Trophoblast cell (in vitro differentiated cells and primary cell): ENCODE results near the gene TMEM245.
"Not testable (repeated sequence)": the region's sequence is repeated elsewhere in the genome, so short reads cannot be mapped to it uniquely, and the experiment has no call there.

Experiments
- DNase-seq, 2 donors: peaks; one replicate each; pipeline ENCODE4 v3.0.0-alpha.2; 2016
- H2AFZ ChIP-seq: 2 replicates; pipeline ENCODE4 v1.6.1; 2013; ENCODE audit warnings: low read length, moderate library complexity, mild to moderate bottlenecking; ENCODE audit not compliant: insufficient read depth, poor library complexity
- H2AK5ac ChIP-seq: 2 replicates; pipeline ENCODE4 v1.6.1; 2013; ENCODE audit warnings: mild to moderate bottlenecking, low read length
- H2BK120ac ChIP-seq: 2 replicates; pipeline ENCODE4 v1.6.1; 2013; ENCODE audit warnings: low read length, mild to moderate bottlenecking, moderate library complexity; ENCODE audit not compliant: insufficient read depth, poor library complexity
- H2BK12ac ChIP-seq: 2 replicates; pipeline ENCODE4 v1.6.1; 2013; ENCODE audit warnings: mild to moderate bottlenecking, low read length, moderate library complexity
- H2BK5ac ChIP-seq: 2 replicates; pipeline ENCODE4 v1.6.1; 2013; ENCODE audit warnings: low read length, low read depth, moderate library complexity, mild to moderate bottlenecking; ENCODE audit not compliant: poor library complexity
- H3K14ac ChIP-seq: 2 replicates; pipeline ENCODE4 v1.6.1; 2013; ENCODE audit warnings: mild to moderate bottlenecking, low read length
- H3K18ac ChIP-seq: 2 replicates; pipeline ENCODE4 v1.6.1; 2013; ENCODE audit warnings: mild to moderate bottlenecking, low read length
- H3K23ac ChIP-seq: 2 replicates; pipeline ENCODE4 v1.6.1; 2013; ENCODE audit warnings: low read length
- H3K27ac ChIP-seq: 2 replicates; pipeline ENCODE4 v1.5.1; 2013; ENCODE audit warnings: low read depth, mild to moderate bottlenecking, inconsistent platforms, low read length, moderate library complexity
- H3K27me3 ChIP-seq: 2 replicates; pipeline ENCODE4 v1.6.1; 2013; ENCODE audit warnings: inconsistent platforms, mild to moderate bottlenecking, low read length, moderate library complexity; ENCODE audit not compliant: insufficient read depth
- H3K36me3 ChIP-seq, 2 experiments: 1 replicate in 1 of 2; 2 replicates in 1 of 2; pipeline ENCODE4 v1.6.1; 2013; ENCODE audit warnings: low read length in 2 of 2, mild to moderate bottlenecking in 2 of 2, moderate library complexity in 1 of 2; ENCODE audit not compliant: insufficient read depth in 2 of 2, control insufficient read depth in 1 of 2
- H3K4ac ChIP-seq: 2 replicates; pipeline ENCODE4 v1.6.1; 2013; ENCODE audit warnings: low read depth, mild to moderate bottlenecking, low read length, moderate library complexity
- H3K4me1 ChIP-seq, 2 experiments: 1 replicate in 1 of 2; 2 replicates in 1 of 2; pipeline ENCODE4 v1.6.1; 2013; ENCODE audit warnings: low read length in 2 of 2, mild to moderate bottlenecking in 2 of 2, moderate library complexity in 1 of 2; ENCODE audit not compliant: insufficient read depth in 2 of 2, control insufficient read depth in 1 of 2
- H3K4me2 ChIP-seq: 2 replicates; pipeline ENCODE4 v1.6.1; 2013; ENCODE audit warnings: inconsistent platforms, mild to moderate bottlenecking, low read length, moderate library complexity
- H3K4me3 ChIP-seq: 2 replicates; pipeline ENCODE4 v1.5.1; 2013; ENCODE audit warnings: mild to moderate bottlenecking, low read depth, low read length, inconsistent platforms
- H3K79me1 ChIP-seq: one replicate; pipeline ENCODE4 v1.6.1; 2013; ENCODE audit warnings: low read length
- H3K79me2 ChIP-seq: 2 replicates; pipeline ENCODE4 v1.6.1; 2013; ENCODE audit warnings: low read length, mild to moderate bottlenecking; ENCODE audit not compliant: control insufficient read depth, insufficient read depth, poor library complexity
- H3K9ac ChIP-seq: 2 replicates; pipeline ENCODE4 v1.6.1; 2013; ENCODE audit warnings: mild to moderate bottlenecking, low read length
- H3K9me3 ChIP-seq: 2 replicates; pipeline ENCODE4 v1.6.1; 2013; ENCODE audit warnings: low read depth, mild to moderate bottlenecking, control low read depth, inconsistent platforms, low read length; ENCODE audit not compliant: insufficient read depth
- H4K12ac ChIP-seq: 2 replicates; pipeline ENCODE4 v1.6.1; 2013; ENCODE audit warnings: low read depth, mild to moderate bottlenecking, low read length, moderate library complexity
- H4K8ac ChIP-seq: 2 replicates; pipeline ENCODE4 v1.6.1; 2013; ENCODE audit warnings: low read depth, mild to moderate bottlenecking, low read length, moderate library complexity
- H4K91ac ChIP-seq: one replicate; pipeline ENCODE4 v1.6.1; 2013; ENCODE audit warnings: low read depth, mild to moderate bottlenecking, low read length, moderate library complexity
- WGBS: extraction: QIAGEN DNeasy Blood & Tissue Kit; methylation state at CpG from one replicate; pipeline ENCODE4 v1.1.7; 2013; ENCODE audit warnings: missing lambda C conversion rate; ENCODE audit not compliant: insufficient read length, insufficient coverage; ENCODE audit errors: extremely low coverage; 5-methylcytosine and 5-hydroxymethylcytosine counted together

Gene TMEM245

GRCh38 chr9:109126671-109127070 lies 6.9 kb upstream of the TMEM245 start:
- not testable (repeated sequence) for H4K91ac ChIP-seq, DNase-seq, H2AFZ ChIP-seq, H4K8ac ChIP-seq, H3K79me2 ChIP-seq, H3K9me3 ChIP-seq, H2BK120ac ChIP-seq, H2AK5ac ChIP-seq, H3K79me1 ChIP-seq, H3K14ac ChIP-seq, H3K4ac ChIP-seq, H3K4me3 ChIP-seq, H4K12ac ChIP-seq, H3K27me3 ChIP-seq, H2BK5ac ChIP-seq, H3K23ac ChIP-seq, H3K18ac ChIP-seq, H2BK12ac ChIP-seq, H3K4me1 ChIP-seq, H3K9ac ChIP-seq, H3K4me2 ChIP-seq, H3K36me3 ChIP-seq, H3K27ac ChIP-seq
- no CpG with 5 or more reads among the region's 4 CpGs for WGBS

DNA sequence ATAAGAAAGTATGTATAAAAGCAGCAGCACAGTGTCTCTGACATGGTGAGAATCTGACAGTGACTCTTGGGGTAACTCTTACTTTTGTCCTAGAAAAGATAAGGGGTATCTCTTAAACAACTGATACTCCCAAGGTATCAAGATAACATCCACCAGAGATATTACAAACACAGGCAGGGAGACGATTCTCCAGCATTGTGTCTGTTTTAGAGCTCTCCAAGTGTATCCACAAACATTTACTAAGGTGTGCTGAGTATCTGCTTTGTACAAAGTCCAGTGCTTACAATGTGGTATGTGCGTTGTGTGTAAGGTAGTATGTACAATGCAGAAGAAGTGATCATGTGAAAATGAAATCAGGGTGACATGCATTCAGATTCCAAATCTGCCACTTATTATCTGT lies 4.4 kb upstream of the TMEM245 start:
- no peak overlapping the region for H2BK5ac ChIP-seq
- no peak overlapping the region for H3K4me3 ChIP-seq
- H3K27me3 ChIP-seq: no peaks in the 10 kb centered on the region
- peaks cover 5% of the 10 kb centered on the region for H3K79me2 ChIP-seq
- H3K79me1 ChIP-seq: peaks cover 5% of the 10 kb centered on the region
- no peak overlapping the region for H3K23ac ChIP-seq
- no peak overlapping the region for H3K4ac ChIP-seq
- H2BK12ac ChIP-seq: no peak overlapping the region
- no peaks in the 10 kb centered on the region for H3K9me3 ChIP-seq
- H2AK5ac ChIP-seq: no peak overlapping the region
- no peak overlapping the region for H4K91ac ChIP-seq
- no peak for DNase-seq
- H3K27ac ChIP-seq: no peak overlapping the region
- H2BK120ac ChIP-seq: no peak overlapping the region
- no peak overlapping the region for H2AFZ ChIP-seq
- no peak overlapping the region for H4K12ac ChIP-seq
- no peak overlapping the region for H3K4me2 ChIP-seq
- no peak overlapping the region for H3K18ac ChIP-seq
- H3K36me3 ChIP-seq: no peaks in the 10 kb centered on the region
- no peak overlapping the region for H4K8ac ChIP-seq
- H3K4me1 ChIP-seq: peaks cover 0 to 7% of the 10 kb centered on the region in 2 experiments
- WGBS: no CpG with 5 or more reads among the region's 2 CpGs
- no peak overlapping the region for H3K9ac ChIP-seq
- no peak overlapping the region for H3K14ac ChIP-seq

DNA sequence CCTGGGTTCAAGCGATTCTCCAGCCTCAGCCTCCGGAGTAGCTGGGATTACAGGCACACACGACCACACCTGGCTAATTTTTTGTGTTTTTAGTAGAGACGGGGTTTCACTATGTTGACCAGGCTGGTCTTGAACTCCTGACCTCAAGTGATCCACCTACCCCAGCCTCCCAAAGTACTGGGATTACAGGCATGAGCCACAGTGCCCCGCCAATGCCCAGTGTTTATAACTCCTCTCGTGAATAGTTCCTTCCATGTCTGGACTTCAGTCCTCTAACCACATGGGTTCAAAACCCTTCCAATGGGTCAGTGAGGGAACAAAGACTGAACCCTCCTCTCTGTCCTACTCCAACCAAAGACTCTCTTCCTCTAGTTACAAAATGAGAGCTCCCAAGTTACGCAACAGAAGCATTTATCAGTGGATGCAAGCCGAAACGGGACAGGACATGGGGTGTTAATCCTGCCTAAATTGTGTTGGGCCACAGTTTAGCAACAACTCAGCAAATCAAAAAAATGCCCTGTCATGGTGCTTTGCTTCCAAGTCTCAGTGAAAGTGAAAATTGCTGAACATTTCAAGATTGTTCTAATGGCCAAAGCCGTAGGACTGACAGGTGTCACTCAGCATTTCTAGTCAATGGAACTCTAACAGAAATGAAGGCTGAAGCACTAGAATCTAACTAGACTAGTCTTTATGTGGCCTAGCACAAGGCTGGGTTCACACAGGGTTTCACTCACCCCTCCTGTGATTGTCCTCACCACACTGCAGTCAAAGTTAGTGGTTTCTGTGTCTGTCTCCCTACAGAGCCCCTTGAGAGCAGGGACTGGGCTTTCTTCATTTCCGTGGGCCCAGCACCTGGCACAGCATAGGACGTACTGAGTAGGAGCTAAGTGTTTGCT lies 3.2 kb upstream of the TMEM245 start:
- no peak overlapping the region for H2AFZ ChIP-seq
- H3K4me3 ChIP-seq: no peak overlapping the region
- H4K91ac ChIP-seq: no peak overlapping the region
- no peak overlapping the region for H3K9ac ChIP-seq
- H3K79me2 ChIP-seq: peaks cover 12% of the 10 kb centered on the region
- H3K23ac ChIP-seq: no peak overlapping the region
- no peak overlapping the region for H2BK12ac ChIP-seq
- no peak for DNase-seq
- H3K9me3 ChIP-seq: no peaks in the 10 kb centered on the region
- H3K4me2 ChIP-seq: no peak overlapping the region
- no peak overlapping the region for H3K4ac ChIP-seq
- H3K4me1 ChIP-seq: peaks cover 3 to 11% of the 10 kb centered on the region in 2 experiments
- no peak overlapping the region for H3K14ac ChIP-seq
- H3K36me3 ChIP-seq: no peaks in the 10 kb centered on the region
- H3K18ac ChIP-seq: no peak overlapping the region
- H4K8ac ChIP-seq: no peak overlapping the region
- H2AK5ac ChIP-seq: no peak overlapping the region
- WGBS: no CpG with 5 or more reads among the region's 12 CpGs
- no peak overlapping the region for H2BK5ac ChIP-seq
- H2BK120ac ChIP-seq: no peak overlapping the region
- H3K79me1 ChIP-seq: peaks cover 7% of the 10 kb centered on the region
- no peak overlapping the region for H3K27ac ChIP-seq
- no peaks in the 10 kb centered on the region for H3K27me3 ChIP-seq
- H4K12ac ChIP-seq: no peak overlapping the region

DNA sequence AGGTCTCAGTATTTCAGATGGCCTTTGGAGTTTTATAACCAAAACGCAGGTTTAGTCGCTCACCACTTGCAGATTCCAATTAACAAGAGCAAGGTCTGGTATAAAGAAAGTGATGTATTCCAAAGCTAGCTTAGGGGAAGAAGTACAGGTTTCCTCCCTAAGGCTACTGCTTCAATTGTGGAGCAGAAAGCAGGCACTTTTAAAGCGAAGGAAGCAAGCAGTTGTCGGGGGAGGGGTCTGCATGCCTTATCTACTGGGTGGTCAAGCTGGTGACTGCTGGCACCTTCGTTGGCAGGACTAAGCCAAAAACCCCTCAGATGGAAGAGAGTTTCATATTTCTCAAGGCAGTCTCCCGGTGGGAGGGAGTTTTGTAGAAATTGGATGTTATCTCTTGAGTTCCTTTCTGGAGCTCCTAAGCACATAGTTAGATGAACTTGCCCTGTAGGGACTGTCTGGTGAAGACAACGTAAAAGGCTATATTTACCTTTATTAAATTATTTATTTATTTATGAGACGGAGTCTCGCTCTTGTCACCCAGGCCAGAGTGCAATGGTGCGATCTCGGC lies 1.6 kb upstream of the TMEM245 start:
- H3K36me3 ChIP-seq: no peaks in the 10 kb centered on the region
- H3K9me3 ChIP-seq: no peaks in the 10 kb centered on the region
- no peak overlapping the region for H2BK5ac ChIP-seq
- WGBS: no CpG with 5 or more reads among the region's 11 CpGs
- H2AK5ac ChIP-seq: no peak overlapping the region
- H3K79me1 ChIP-seq: peaks cover 7% of the 10 kb centered on the region
- H4K8ac ChIP-seq: no peak overlapping the region
- no peaks in the 10 kb centered on the region for H3K27me3 ChIP-seq
- no peak overlapping the region for H2AFZ ChIP-seq
- no peak overlapping the region for H4K91ac ChIP-seq
- no peak overlapping the region for H3K4me3 ChIP-seq
- peaks cover 17% of the 10 kb centered on the region for H3K79me2 ChIP-seq
- no peak overlapping the region for H3K23ac ChIP-seq
- H3K4ac ChIP-seq: no peak overlapping the region
- no peak overlapping the region for H3K27ac ChIP-seq
- no peak overlapping the region for H2BK12ac ChIP-seq
- no peak for DNase-seq
- no peak overlapping the region for H3K18ac ChIP-seq
- H3K4me2 ChIP-seq: no peak overlapping the region
- no peak overlapping the region for H3K14ac ChIP-seq
- no peak overlapping the region for H4K12ac ChIP-seq
- H3K9ac ChIP-seq: peak overlapping the region; percentile 14
- H2BK120ac ChIP-seq: no peak overlapping the region
- H3K4me1 ChIP-seq: peaks cover 3 to 12% of the 10 kb centered on the region in 2 experiments
